OCI-LY1 (cell line): Measurements from ENCODE around the gene FNIP1.

Experiments used
- CTCF ChIP-seq: fragments of 200-600 bp; sonication (generic), shearing (Covaris generic); IDR thresholded peaks from 2 replicates; pipeline ENCODE4 v1.5.1; 2017; ENCODE audit warnings: mild to moderate bottlenecking, antibody characterized with exemption, low read length, moderate library complexity, mixed read lengths
- EZH2 ChIP-seq: fragments of 200-600 bp; sonication (generic), shearing (Covaris generic); IDR thresholded peaks from 2 replicates; pipeline ENCODE4 v1.8.0; 2017; ENCODE audit warnings: borderline replicate concordance, mixed run types, mild to moderate bottlenecking, antibody characterized with exemption, low read length, moderate library complexity, mixed read lengths

- TF ChIP-seq CTCF (no peak), EZH2 (no peak)
Measured at GRCh38 chr5:131709043-131709442, 87.8 kb downstream of the FNIP1 start.
